Small intestine (tissue), 7 donors: ENCODE results near the gene UBE2S. TPM values are rescaled to one million over a fixed set of nuclear protein-coding genes. Genes with fewer than 3 reads are reported as not detected.

Source experiments
- DNase-seq, 2 donors: peaks; one replicate each; pipeline versions ENCODE4 v3.0.0 to v3.0.0-alpha.2; 2013
- FAIRE-seq: peaks from 2 replicates; lab custom pipeline; 2012; peaks lifted over from hg19 to GRCh38; lab: Jason Lieb, UNC
- H3K27ac ChIP-seq, 3 donors: one replicate each; pipeline ENCODE4 v1.5.1; 2013; ENCODE audit warnings: low read length in 2 of 3, mild to moderate bottlenecking in 2 of 3, control low read depth in 1 of 3, inconsistent platforms in 1 of 3, low read depth in 1 of 3, moderate library complexity in 1 of 3
- H3K27me3 ChIP-seq, 3 donors: one replicate each; pipeline ENCODE4 v1.6.1; 2013; ENCODE audit warnings: low read length in 3 of 3, inconsistent platforms in 1 of 3; ENCODE audit not compliant: control insufficient read depth in 3 of 3, insufficient read depth in 3 of 3
- H3K36me3 ChIP-seq, 3 donors: one replicate each; pipeline ENCODE4 v1.6.1; 2013; ENCODE audit warnings: low read length in 3 of 3, inconsistent platforms in 1 of 3, low read depth in 1 of 3, mild to moderate bottlenecking in 1 of 3, moderate library complexity in 1 of 3; ENCODE audit not compliant: control insufficient read depth in 3 of 3, insufficient read depth in 2 of 3
- H3K4me1 ChIP-seq, 3 donors: one replicate each; pipeline ENCODE4 v1.6.1; 2013; ENCODE audit warnings: low read length in 2 of 3, inconsistent platforms in 1 of 3, low read depth in 1 of 3, mild to moderate bottlenecking in 1 of 3, moderate library complexity in 1 of 3; ENCODE audit not compliant: control insufficient read depth in 3 of 3, insufficient read depth in 2 of 3
- H3K4me3 ChIP-seq, 3 donors: one replicate each; pipeline ENCODE4 v1.5.1; 2013; ENCODE audit warnings: low read length in 3 of 3, control low read depth in 1 of 3, inconsistent platforms in 1 of 3, low read depth in 1 of 3, mild to moderate bottlenecking in 1 of 3, moderate library complexity in 1 of 3
- H3K9me3 ChIP-seq, 2 donors: one replicate each; pipeline ENCODE4 v1.6.1; 2013; ENCODE audit warnings: low read depth in 1 of 2, low read length in 1 of 2; ENCODE audit not compliant: control insufficient read depth in 2 of 2, insufficient read depth in 1 of 2
- WGBS, 3 donors: extraction: QIAGEN DNeasy Blood & Tissue Kit; methylation state at CpG; one replicate each; pipeline ENCODE4 v1.1.7; 2013; 5-methylcytosine and 5-hydroxymethylcytosine counted together
- polyA plus RNA-seq, 4 donors: library from polyadenylated mRNA; stranded (reverse) in 3 of 4; unstranded in 1 of 4; fragments of 200-250 nt in 3 of 4; fragments of 120-200 nt in 1 of 4; gene quantifications; one replicate each; pipeline versions ENCODE4 v1.2.1 to v1.2.3, GENCODE V29; 2013
- donor health status: healthy with polysubstance abuse.
- donor health status: control.
- donor health status: control.
- donor health status: Bipolar disorder and iron deficiency.
- donor health status: healthy.

UBE2S gene
- polyA plus RNA-seq, 4 donors: 7.2 to 30.1 (median 16.4) TPM

DNA sequence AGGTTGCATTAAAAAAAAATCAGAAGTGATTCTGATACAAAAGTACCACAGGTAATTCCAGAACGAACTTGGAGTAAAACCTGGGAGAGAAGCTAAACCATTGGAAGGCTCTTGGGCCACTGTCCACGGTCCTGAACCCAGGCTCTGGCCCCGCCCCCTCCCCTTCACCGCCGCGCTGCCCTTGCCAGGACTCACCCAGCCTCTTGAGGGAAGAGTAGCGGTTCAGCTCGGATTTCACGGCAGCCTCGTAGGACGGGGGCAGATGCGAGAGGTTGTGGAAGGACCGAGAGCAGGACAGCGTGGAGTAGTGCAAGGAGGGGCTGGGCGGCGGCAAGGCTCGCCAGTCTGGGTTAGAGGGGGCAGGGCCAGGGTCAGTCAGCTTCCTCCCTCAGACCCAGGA is 29.8 kb upstream of the UBE2S start:
- FAIRE-seq (no peak), DNase-seq (peak; percentile 38 to 78)
- 2 to 3% (median 3%) methylated on average over 15 to 17 of the region's 17 CpGs for WGBS, 3 donors
- H3K36me3 ChIP-seq: no peaks in the 10 kb centered on the region
- peaks cover 0 to 4% of the 10 kb centered on the region in 2 donors for H3K9me3 ChIP-seq
- peaks cover 6 to 55% (median 42%) of the 10 kb centered on the region in 3 donors for H3K27me3 ChIP-seq
- no peak overlapping the region for H3K27ac ChIP-seq
- no peak overlapping the region for H3K4me3 ChIP-seq
- peaks cover 0 to 2% (median 0%) of the 10 kb centered on the region in 3 donors for H3K4me1 ChIP-seq

DNA sequence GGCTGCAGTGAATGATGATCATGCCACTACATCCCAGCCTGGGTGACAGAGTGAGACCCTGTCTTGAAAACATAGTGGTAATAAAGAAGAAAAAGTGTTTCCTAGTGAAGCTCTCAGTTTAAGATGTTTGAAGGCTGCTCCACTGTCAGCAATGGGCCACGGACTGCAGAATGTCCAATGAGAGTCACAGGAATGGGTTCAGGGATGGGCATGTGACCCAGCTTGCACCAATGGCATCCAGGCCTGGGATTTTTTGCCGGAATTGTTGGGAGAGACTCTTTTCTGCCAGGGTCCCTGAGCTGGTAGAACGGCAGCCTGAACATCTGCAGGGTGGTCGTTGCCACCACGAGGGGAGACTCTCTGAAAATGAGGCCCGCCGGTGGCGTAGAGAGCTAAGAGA is 29.3 kb upstream of the UBE2S start:
- peaks cover 4 to 57% (median 46%) of the 10 kb centered on the region in 3 donors for H3K27me3 ChIP-seq
- WGBS, 3 donors: 41 to 54% (median 53%) methylated on average over 8 of the region's 8 CpGs
- H3K27ac ChIP-seq: no peak overlapping the region
- H3K4me1 ChIP-seq: peaks cover 0 to under 1% (median 0%) of the 10 kb centered on the region in 3 donors
- DNase-seq (no peak), FAIRE-seq (no peak)
- peaks cover 0 to 4% of the 10 kb centered on the region in 2 donors for H3K9me3 ChIP-seq
- H3K36me3 ChIP-seq: no peaks in the 10 kb centered on the region
- H3K4me3 ChIP-seq: no peak overlapping the region

GRCh38 chr19:55435020-55435419 is 27.4 kb upstream of the UBE2S start:
- Histone ChIP-seq H3K4me1 (no peaks in the 10 kb centered on the region), H3K9me3 (no peaks in the 10 kb centered on the region), H3K27ac (no peak overlapping the region), H3K36me3 (no peaks in the 10 kb centered on the region), H3K4me3 (no peak overlapping the region), H3K27me3 (peaks cover 4 to 39% (median 38%) of the 10 kb centered on the region in 3 donors)
- 89 to 95% (median 92%) methylated on average over 4 of the region's 4 CpGs for WGBS, 3 donors
- no peak for DNase-seq
- no peak for FAIRE-seq

- H3K4me1 ChIP-seq: no peaks in the 10 kb centered on the region
- no peaks in the 10 kb centered on the region for H3K9me3 ChIP-seq
- FAIRE-seq (no peak), DNase-seq (no peak)
- H3K27ac ChIP-seq: no peak overlapping the region
- 69 to 97% (median 88%) methylated on average over 3 to 4 of the region's 4 CpGs for WGBS, 3 donors
- H3K27me3 ChIP-seq: peaks cover 4 to 35% (median 35%) of the 10 kb centered on the region in 3 donors
- H3K36me3 ChIP-seq: no peaks in the 10 kb centered on the region
- H3K4me3 ChIP-seq: no peak overlapping the region
Observed at GRCh38 chr19:55434356-55434919, 26.9 kb upstream of the UBE2S start.

DNA sequence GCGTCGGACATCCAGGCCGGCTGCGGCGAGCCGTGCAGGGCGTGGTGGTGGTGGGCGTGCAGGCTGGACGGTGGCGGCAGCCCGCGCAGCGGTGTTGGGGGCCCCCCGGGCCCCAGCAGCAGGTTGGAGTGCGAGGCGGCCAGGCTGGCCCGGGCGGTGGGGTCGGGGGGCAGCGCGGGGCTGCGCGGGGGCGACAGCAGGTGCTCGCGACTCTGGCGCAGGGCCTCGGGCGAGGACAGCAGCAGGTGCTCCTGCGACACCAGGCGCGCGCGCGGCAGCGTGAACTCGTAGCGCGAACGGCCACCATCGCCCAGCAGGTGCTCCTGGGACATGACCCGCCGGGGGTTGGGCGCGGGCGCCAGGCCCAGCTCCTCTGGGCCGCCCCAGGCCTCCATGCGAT is 25.7 kb upstream of the UBE2S start:
- no peak for FAIRE-seq
- WGBS, 3 donors: 13 to 24% (median 21%) methylated on average over 11 to 48 of the region's 48 CpGs

GRCh38 chr19:55432241-55432959 is 24.8 kb upstream of the UBE2S start:
- Histone ChIP-seq H3K4me3 (no peak overlapping the region), H3K36me3 (no peaks in the 10 kb centered on the region), H3K27me3 (peaks cover 4 to 26% (median 24%) of the 10 kb centered on the region in 3 donors), H3K9me3 (no peaks in the 10 kb centered on the region), H3K27ac (no peak overlapping the region), H3K4me1 (no peaks in the 10 kb centered on the region)
- 83 to 87% (median 85%) methylated on average over 14 of the region's 14 CpGs for WGBS, 3 donors
- FAIRE-seq (no peak), DNase-seq (no peak)

More for the DNA sequence above, 25.7 kb upstream of the UBE2S start:
- H3K27me3 ChIP-seq: peaks cover 4 to 30% (median 28%) of the 10 kb centered on the region in 3 donors
- H3K4me1 ChIP-seq: no peaks in the 10 kb centered on the region
- H3K27ac ChIP-seq: no peak overlapping the region
- no peaks in the 10 kb centered on the region for H3K9me3 ChIP-seq
- no peak for DNase-seq
- H3K36me3 ChIP-seq: no peaks in the 10 kb centered on the region
- H3K4me3 ChIP-seq: no peak overlapping the region

DNA sequence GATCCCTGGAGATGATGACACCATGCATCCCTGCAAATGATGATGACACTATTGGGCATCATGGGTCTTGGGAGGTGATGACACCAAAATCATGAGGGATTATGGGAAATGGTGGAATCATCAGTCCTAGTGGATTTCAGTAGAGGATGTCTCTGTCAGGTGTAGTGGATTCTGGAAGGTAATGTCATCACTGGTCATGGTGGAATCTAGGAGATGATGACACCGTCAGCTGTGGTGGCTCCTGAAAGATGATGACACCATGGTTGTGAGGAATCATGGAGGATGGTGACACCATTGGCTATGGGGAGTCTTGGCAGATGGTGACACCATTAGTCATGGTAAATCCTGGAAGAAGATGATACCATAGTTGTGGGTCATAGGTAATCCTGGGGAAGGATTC is 23.6 kb upstream of the UBE2S start:
- Histone ChIP-seq H3K27me3 (peaks cover 4 to 26% (median 25%) of the 10 kb centered on the region in 3 donors), H3K4me1 (no peaks in the 10 kb centered on the region), H3K27ac (no peak overlapping the region), H3K36me3 (no peaks in the 10 kb centered on the region), H3K9me3 (no peaks in the 10 kb centered on the region), H3K4me3 (no peak overlapping the region)
- no peak for DNase-seq
- FAIRE-seq: no peak
- WGBS, 3 donors: 86 to 95% (median 93%) methylated on average over 1 of the region's 1 CpG

- Histone ChIP-seq H3K27ac (no peak overlapping the region), H3K36me3 (no peaks in the 10 kb centered on the region), H3K9me3 (peaks cover 0 to 2% of the 10 kb centered on the region in 2 donors), H3K27me3 (peaks cover 0 to 13% (median 4%) of the 10 kb centered on the region in 3 donors), H3K4me3 (no peak overlapping the region), H3K4me1 (no peaks in the 10 kb centered on the region)
- DNase-seq: no peak
- FAIRE-seq: no peak
- 51 to 70% (median 53%) methylated on average over 2 of the region's 2 CpGs for WGBS, 3 donors
Observed at GRCh38 chr19:55426042-55426441, 18.5 kb upstream of the UBE2S start.
